HG03097 (cell line): ENCODE data around the gene PDXP.
"Not testable (repeated sequence)": the region's sequence is repeated elsewhere in the genome, so short reads cannot be mapped to it uniquely, and the experiment has no call there.

ENCODE experiments used
- ATAC-seq: cut with Tn5 transposase; IDR thresholded peaks from one replicate; pipeline ENCODE4 v1.9.1; 2021; ENCODE audit not compliant: unreplicated experiment, low FRiP score

Gene PDXP, protein sequence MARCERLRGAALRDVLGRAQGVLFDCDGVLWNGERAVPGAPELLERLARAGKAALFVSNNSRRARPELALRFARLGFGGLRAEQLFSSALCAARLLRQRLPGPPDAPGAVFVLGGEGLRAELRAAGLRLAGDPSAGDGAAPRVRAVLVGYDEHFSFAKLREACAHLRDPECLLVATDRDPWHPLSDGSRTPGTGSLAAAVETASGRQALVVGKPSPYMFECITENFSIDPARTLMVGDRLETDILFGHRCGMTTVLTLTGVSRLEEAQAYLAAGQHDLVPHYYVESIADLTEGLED

DNA sequence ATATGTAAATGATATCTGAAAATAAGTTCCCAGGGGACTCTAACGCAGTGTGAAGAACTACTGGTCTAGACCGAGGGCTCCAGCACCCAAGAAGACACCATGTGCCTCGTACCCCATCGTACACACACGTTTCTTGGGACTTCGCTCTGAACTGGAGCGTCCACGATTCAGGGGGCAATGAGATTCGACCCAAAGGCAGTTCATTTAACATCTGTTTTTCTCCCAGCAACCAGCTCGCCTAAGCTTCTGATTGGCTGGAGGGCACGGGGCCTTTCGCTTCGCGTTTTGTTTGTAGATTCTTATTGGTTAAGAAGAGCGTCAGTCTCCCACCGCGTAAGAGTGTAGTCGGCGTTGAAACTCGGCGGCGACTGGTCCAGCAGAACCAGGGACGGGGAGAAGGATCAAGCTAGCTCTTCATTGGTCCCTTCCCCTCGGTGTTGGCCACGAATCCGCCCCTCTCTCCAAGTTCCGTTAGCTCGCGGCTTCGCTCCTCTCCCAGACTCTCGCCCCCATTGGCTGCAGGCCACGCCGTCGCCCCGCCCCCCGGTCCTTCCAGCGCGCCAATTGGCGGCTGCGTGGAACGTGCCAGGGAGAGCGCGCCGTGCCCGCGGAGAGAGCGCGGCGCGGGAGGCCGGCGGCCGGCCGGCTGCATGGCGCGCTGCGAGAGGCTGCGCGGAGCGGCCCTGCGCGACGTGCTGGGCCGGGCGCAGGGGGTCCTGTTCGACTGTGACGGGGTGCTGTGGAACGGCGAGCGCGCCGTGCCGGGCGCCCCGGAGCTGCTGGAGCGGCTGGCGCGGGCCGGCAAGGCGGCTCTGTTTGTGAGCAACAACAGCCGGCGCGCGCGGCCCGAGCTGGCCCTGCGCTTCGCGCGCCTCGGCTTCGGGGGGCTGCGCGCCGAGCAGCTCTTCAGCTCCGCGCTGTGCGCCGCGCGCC lies at the start of gene PDXP:
Gene PDXP, plus strand, starts transcription at position 591 of the 933 bp plus-strand sequence. Its CDS starts 60 bp downstream, at position 651.
- peak; percentile 80 for ATAC-seq

DNA sequence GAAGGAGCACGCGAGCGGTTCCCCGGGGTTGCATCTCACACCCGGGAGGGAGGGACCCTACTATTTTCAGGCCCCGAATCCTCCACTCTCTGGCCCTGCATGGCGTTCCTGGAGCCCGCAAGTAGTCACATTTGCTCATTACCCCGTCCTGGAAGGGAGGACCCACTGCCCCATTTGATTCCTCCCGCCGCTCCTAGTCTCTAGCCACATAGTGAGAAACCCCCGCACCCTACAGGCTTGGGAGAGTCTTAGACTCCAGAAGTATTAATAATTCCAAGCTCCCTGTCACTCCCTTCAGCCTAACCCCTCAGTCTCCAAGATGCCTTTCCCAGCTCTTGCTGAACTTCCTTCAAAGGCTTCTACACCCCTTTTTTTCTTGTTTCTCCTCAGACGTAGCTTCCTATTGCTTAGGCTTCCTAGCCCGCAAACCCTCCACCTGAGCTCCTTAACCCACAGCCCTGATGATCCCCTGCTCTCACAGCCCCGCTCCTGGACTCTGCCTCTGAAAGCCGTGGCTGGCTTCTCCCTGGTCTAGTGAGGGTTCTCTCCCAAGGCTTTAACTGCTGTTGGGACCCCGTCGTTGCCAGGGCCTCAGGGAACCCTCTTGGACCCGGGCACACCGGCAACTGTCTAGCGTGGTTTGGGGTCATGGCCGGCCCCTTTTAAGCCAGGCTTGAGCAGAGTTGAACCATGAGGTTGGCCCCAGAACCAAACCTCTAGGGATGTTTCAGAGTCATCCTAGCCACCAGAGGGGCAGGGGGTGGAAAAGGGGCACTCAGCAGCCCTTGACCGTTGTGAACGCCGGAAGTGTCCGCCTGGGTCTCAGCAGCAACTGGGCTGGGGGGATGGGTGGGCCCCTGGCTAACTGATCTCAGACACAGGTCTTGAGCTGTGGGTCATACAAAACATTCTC lies 49.0 kb upstream of the PDXP start:
- ATAC-seq: no peak

DNA sequence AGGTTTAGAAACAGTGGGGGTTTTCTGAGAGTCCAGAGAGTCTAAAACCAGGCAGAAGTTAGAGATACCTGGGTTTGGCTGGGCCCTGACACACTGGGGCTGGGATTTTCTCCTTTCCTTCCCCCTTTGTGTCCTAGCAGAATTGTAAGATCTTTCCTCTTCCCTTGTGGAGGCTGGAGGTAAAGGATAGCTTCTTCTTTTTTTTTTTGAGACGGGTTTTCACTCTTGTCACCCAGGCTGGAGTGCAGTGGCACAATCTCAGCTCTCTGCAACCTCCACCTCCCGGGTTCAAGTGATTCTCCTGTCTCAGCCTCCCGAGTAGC lies 48.4 kb upstream of the PDXP start:
- not testable (repeated sequence) for ATAC-seq

DNA sequence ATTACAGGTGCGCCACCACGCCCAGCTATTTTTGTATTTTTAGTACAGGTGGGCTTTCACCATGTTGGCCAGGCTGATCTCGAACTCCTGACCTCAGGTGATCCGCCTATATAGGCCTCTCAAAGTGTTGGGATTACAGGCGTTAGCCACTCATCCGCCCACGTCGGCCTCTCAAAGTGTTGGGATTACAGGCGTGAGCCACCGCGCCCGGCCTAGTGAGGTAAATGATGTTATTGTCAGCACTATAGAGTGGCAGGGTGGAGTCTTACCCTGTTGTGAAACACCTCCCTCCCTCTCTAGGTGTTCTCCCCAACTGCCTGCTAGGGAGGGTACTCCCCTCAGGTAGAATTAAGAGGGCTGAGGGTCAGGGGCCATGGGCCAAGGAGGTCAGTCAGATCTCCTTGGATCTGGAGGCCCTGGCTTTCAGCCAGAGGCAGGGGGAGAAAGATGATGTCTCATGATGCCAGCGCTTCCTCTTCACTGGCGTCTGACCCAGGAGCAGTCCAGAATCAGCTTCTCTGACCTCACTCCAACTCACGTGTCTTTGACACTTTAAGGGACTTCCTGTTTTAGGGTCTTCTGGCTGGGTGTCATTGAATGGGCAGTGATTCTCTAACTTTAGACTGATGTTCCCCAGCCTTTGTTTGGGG lies 47.9 kb upstream of the PDXP start:
- no peak for ATAC-seq

DNA sequence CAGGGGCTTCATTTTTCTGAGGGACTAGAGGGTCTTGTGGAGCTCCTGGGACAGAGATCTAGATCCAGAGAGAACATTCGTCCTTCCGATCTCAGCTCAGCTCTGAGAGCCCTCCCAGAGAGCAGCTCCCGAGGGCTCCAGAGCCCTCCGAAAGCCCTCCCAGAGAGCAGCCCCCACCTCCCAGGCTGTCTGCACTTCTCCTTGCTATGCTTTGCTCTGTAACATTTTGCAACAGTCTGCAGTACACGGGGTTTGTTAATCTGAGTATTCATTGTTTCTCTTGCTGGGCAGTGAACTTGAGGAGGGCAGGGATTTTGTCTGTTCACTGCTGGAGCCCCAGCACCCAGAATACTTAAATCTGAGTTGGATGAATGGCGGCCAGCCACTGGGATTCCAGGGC lies 47.3 kb upstream of the PDXP start:
- no peak for ATAC-seq

DNA sequence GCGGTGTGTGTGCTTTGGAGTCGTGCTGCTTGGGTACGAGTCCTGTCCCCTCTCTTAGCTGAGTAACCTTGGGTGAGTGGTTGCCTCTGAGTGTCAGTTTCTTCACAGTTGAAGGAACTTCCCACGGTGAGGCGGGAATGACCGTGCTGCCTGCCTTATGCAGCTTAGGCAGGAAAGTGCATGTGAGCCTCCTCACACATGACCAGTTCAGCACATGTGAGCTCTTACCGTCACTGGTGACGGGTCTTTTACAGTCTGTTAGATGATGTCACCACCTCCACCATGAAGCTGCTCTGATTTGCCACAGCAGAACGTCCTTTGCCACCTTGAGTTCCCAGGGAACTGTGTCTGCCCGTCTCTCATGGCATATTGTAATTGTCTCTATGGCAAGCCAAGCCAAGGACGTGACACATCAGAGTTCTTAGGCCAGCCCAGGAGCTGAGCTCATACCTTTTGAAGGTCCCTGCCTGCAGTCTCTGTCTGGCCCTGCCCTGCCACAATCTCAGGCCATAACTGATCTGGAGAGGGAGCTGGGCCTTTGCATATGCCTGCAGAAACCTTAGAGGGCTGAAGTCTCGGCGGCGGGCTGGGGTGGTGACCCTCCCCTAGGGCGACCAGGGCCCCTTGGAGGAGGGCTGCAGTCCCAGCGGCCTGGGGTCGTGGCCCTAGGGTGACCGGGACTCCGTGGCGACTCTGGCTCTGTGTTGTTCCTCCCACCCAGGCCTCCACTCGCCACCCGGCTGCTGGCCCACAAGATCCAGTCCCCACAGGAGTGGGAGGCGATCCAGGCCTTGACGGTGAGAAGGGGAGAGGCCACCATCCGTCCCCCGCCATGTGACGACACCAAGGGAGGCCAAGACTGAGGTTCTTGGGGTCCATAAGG lies 42.1 kb upstream of the PDXP start:
- no peak for ATAC-seq

DNA sequence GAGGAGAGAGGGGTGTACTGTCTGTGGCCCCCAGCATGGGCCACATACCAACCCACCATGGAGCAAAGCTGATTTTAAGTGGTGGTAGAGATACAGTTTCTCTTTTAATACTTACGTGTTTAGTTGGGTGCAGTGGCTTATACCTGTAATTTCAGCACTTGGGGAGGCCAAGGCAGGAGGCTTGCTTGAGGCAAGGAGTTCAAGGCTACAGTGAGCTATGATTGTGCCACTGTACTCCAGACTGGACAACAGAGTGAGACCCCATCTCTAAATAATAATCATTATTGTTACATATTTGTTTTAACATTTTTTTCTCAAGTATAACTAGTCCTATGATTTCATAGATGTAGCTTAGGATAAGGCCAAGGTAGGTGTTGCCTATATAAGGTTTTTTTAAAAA lies 41.1 kb upstream of the PDXP start:
- no peak for ATAC-seq

DNA sequence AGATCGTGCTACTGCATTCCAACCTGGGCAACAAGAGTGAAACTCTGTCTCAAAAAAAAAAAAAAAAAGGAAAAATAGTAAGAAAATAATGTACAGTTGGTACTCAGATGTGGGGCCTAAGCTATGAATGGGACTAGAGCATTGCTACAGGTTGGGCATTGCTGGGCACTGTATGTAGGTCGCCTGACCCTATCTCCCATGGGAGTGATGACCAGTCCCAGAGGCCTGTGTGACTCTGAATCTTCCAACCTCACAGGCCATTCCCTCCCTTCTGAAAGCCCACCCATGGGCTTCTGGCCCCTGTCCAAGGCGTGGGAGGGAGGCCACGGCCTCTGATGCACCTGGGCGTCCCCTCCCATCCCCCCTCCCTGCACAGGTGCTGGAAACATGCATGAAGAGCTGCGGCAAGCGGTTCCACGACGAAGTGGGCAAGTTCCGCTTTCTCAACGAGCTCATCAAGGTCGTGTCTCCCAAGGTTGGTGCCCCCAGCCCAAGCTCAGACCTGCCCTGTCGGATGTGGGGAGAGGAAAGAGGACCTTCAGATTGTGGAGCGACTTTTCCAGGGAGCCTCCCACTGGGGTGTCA lies 40.4 kb upstream of the PDXP start:
- no peak for ATAC-seq

DNA sequence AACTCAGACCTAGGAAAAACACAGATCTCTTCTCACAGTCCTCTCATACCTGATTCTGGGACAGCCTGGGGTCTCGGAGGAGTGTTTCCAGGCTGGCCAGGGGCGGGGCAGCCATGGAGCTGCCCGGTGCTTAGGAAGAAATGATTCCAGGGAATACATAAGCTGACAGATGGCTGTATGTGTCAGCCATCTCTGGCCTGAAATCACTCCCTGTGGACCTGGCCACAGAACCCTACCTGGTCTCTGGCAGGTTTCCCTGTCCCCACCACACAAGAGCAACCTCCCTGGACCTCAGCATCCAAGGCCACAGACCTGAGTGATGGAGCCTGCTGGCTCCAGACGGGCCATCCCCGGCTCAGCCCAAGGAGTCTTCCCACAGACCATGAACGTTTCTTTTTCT lies 39.8 kb upstream of the PDXP start:
- ATAC-seq: no peak

DNA sequence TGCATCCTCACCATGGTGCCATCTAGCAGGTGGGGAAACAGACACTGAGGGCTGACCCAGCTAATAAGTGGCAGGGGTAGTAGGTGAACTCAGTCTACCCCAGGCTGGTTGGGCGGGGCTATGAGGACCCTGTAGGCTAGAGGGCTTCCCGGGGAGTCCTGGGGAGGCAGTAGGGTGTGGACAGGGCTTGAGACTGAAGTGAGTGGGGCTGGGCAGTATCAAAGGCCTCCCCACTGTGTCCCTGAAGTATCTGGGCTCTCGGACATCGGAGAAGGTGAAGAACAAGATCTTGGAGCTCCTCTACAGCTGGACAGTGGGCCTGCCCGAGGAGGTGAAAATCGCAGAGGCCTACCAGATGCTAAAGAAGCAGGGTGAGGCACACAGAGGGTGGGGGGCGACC lies 38.5 kb upstream of the PDXP start:
- ATAC-seq: no peak

DNA sequence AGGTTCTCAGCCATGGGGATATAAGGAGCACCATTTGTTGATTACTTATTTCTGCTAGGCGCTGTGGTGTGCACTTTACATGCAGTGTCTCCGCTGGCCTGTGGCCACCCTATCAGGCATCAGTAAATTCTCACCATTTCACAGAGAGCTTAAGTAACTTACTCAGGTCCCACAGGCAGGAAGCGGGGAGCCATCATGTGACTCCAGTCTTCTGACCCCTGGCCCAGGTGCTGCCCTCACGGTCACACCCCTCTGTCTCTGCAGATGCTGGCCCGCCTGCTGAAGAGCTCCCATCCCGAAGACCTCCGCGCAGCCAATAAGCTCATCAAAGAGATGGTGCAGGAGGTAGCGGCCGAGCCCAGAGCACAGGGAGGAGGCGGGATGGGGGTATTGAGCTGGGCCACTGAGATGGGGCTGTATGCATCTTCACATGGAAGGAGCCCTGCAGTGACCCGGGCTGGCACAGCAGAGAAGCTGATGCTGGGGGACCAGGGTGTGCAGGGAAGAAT lies 37.1 kb upstream of the PDXP start:
- ATAC-seq: no peak

DNA sequence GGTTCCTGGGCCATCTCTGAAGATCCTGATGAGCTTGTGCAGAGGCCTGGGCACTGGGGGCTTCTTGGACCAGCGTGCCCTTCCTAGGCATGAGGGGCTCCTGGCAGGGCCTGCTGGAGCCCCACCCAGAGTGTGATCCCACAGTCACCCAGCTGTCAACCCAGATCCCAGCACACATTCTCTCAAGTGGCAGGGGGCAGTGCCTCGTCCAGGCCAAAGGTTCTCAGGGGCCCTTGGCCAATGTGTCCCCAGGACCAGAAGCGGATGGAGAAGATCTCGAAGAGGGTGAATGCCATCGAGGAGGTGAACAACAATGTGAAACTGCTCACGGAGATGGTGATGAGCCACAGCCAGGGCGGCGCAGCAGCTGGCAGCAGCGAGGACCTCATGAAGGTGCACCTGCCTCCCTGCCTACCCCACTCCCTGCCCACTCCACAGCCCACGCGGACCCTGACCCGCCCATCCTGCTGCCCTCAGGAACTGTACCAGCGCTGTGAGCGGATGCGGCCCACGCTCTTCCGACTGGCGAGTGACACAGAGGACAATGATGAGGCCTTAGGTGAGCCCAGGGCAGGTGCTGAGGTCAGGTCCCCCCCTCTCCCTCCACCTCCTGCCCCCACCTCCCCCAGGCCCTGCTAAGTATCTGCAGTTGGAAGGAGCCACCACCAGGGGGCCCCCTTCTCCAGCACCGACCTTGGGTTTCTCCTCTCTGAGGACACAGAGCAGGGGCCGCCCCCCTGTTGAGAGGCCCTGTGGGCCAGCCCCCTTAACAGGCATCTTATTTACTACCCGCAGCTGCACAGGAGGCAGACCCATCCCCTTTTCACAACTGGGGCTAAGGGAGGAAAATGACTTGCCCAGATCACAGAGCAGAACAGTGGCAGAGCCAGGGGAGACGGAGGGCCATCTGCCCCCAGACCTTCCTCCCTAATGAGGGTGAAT lies 35.2 kb upstream of the PDXP start:
- ATAC-seq: no peak

DNA sequence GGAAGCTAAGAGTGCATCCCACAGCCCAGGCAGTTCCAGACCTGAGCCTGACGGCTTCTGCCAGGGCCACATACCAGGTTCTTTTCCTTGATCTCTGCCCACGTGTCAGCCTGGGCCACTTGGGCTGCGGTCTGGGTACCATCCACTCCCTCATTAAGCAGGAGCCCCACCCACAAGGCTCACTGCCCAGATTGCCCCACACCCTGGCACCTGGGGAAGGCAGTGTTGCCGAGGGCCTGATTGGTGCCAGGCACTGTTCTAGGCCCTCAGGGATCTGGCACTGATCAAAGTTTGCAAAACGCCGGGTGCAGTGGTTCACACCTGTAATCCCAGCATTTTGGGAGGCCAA lies 34.5 kb upstream of the PDXP start:
- no peak for ATAC-seq

DNA sequence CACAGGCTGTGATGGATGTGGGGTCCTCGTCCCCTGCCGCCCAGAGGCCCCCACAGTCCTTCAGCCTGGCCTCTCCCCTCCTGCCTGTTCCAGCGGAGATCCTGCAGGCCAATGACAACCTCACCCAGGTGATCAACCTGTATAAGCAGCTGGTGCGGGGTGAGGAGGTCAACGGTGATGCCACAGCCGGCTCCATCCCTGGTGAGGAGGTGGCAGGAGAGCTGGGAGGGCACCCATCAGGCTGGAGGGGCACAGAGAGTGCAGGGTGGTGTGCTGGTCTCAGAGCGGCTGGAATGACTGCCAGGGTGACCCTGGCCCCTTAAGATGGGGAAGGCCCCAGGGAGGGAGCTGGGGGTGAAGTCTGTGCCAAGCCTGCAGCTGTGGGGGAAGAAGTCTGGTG lies 33.6 kb upstream of the PDXP start:
- no peak for ATAC-seq

DNA sequence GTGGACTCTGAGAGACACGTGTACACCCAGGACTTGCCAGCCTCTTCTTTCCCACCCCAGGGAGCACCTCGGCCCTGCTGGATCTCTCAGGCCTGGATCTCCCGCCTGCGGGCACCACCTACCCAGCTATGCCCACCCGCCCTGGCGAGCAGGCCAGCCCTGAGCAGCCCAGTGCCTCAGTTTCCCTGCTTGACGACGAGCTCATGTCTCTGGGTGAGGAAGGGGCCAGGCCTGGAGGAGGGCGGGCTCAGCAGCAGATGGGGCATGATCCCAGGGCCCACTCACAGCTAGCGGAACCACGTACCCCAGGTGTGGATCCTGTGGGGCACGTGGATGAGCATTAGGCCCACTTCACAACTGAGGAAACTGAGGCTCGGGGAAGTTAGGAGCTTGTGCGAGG lies 32.8 kb upstream of the PDXP start:
- ATAC-seq: no peak

DNA sequence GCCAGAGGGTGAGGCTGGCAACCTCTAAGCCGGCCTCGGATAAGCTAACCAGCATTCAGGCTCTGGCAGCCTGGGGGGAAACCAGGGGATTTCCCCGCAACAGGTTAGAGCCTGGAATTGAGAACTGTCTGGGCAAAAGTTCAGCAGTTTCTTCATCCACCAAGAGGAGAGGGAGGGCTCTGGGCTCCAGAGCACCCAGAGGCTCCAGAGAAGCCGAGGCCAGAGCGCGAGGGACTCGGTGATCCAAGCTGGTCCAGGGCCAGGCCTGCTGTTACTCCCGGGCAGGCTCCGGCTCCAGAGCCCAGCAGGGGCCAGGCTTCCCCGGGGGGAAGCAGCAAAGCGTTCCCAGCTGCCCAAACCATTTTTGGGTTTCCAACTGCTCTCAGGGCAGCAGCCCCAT lies 32.4 kb upstream of the PDXP start:
- no peak for ATAC-seq

DNA sequence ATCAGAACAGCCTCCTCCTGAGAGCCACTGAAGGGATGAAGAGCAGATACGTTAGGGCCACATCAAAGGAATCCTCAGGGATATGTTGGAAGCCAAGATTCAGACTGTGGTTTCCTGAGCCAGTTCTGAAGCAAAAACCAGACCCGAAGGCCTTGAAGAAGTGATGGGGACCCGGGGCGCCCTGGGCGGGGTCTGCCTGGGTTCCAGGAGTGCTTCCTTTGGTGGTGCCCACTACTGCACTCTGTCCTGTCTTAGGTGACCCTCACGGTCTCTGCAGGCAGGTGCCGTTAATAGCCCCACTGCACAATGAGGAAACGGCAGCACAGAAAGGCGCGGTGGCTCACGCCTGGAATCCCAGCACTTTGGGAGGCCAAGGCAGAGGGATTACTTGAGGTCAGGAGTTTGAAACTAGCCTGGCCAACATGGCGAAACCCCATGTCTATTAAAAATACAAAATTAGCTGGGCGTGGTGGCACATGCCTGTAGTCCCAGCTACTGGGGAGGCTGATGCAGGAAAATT lies 31.9 kb upstream of the PDXP start:
- no peak for ATAC-seq

DNA sequence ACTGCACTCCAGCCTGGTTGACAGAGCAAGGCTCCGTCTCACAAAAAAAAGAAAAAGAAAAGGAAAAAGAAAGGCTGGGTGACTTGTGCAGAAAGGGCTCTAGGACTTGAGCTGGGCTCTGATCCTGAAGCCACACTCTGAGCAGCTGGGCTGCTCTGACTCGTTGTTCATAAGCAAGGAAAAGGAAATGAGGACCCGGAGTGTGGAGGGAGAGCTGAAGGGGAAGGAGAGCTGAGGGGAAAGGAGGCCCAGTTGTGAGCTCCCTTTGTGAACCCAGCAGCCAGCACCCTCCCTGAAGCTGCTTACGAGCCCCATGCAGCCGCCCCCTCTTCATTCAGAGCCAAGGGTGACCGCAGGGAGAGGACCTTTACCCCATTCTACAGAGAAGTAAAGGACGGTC lies 31.4 kb upstream of the PDXP start:
- no peak for ATAC-seq
